AG10803 (cell line): ENCODE results near the gene MIPEP.

ENCODE experiments used
- DNase-seq: peaks from one replicate; pipeline ENCODE4 v3.0.0; 2010; ENCODE audit warnings: low read depth
- H3K4me3 ChIP-seq: 2 replicates; pipeline ENCODE4 v1.5.1; 2011; ENCODE audit warnings: mild to moderate bottlenecking, low read length, control low read depth
- TF ChIP-seq, protein P1 (sequence below): conservative IDR thresholded peaks from 2 replicates; pipeline ENCODE4 v1.5.1; 2011; ENCODE audit warnings: mild to moderate bottlenecking, low read length, control low read depth, inconsistent platforms

MIPEP gene

DNA sequence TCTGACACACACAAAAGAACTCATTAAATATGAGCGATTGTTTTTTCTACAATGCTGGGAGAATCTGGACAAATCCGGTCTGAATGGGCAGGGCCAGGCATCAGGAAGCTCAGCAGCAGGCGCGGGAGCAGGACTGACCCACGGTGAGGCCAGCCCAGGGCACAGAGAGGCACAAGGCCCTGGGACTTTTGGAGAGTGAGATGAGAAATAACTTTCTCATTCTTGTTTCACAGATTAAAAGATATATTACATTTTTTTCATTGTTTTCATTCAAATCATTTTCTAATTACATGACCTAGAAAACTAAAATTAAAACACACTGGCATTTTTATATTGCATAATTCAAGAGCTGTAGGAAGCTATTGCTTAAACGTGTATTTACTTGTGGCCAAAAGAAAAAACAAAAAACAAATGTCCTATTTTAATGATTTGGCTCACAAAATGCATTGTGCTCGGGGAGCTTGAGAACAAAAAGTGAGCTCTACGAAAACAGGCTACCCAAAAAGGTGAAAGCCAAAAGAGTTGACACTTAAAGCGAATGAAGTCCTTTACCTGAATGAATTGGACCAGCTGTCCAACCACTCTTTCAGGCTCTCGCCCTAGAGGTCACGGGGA lies 185.8 kb downstream of the MIPEP start:
- TF ChIP-seq, protein P1, sequence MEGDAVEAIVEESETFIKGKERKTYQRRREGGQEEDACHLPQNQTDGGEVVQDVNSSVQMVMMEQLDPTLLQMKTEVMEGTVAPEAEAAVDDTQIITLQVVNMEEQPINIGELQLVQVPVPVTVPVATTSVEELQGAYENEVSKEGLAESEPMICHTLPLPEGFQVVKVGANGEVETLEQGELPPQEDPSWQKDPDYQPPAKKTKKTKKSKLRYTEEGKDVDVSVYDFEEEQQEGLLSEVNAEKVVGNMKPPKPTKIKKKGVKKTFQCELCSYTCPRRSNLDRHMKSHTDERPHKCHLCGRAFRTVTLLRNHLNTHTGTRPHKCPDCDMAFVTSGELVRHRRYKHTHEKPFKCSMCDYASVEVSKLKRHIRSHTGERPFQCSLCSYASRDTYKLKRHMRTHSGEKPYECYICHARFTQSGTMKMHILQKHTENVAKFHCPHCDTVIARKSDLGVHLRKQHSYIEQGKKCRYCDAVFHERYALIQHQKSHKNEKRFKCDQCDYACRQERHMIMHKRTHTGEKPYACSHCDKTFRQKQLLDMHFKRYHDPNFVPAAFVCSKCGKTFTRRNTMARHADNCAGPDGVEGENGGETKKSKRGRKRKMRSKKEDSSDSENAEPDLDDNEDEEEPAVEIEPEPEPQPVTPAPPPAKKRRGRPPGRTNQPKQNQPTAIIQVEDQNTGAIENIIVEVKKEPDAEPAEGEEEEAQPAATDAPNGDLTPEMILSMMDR, result no peak
- peak; percentile 87 for DNase-seq
- H3K4me3 ChIP-seq, result no peak overlapping the region

DNA sequence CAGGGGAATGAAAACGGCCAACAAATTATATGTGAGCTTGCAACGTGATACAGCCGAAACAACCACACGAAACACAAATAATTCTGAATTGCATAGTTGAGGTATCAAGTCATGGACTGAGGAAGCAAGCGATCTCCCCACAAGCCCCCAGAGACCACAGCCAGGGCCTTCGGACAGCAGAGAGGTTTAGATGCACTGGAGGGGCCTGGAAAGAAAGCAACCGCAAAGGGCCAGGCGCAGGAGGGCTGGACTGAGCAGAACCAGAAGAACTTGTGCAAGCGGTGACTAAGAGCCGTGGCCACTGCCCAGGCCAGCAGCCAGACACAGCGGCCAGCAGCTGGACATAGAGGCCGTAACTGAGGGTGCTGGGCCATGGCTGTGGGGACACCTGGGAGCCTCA lies 187.6 kb downstream of the MIPEP start:
- TF ChIP-seq, protein P1, result no peak
- no peak overlapping the region for H3K4me3 ChIP-seq
- DNase-seq, result peak; percentile 90

DNA sequence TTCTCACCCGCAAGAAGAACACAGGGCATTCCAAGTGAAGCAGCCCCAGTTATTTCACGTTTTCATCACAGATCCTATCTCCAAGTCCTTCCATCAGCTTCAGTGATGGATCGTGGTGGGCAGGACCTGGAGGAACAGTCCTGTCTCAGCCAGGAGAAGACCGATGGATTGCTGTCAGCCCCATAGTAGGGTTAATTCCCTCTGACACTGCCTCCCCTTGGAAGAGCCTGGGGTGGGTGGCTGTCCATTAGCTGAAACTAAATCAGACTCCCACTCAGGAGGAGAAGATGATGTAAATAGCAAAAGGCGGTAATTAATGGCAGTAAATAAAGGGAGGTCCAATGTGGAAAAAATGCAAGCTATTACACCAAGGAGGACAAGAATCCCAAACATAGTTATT lies 188.0 kb downstream of the MIPEP start:
- DNase-seq, result no peak
- TF ChIP-seq, protein P1, result no peak

DNA sequence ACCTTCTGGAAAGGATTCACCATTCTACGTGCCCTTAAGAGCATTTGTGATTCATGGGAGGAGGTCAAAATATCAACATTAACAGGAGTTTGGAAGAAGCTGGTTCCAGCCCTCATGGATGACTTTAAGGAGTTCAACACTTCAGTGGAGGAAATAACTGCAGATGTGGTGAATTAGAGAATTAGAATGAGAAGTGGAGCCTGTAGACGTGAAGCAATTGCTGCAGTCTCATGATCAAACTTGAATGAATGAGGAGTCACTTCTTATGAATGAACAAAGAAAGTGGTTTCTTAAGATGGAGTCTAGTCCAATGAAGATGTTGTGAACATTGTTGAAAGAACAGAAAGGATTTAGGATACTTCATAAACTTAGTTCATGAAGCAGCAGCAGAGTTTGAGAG lies 189.9 kb downstream of the MIPEP start:
- no peak overlapping the region for H3K4me3 ChIP-seq
- TF ChIP-seq, protein P1, result no peak
- peak; percentile 35 for DNase-seq

More for the DNA sequence above, 188.0 kb downstream of the MIPEP start:
- H3K4me3 ChIP-seq, result no peak overlapping the region

DNA sequence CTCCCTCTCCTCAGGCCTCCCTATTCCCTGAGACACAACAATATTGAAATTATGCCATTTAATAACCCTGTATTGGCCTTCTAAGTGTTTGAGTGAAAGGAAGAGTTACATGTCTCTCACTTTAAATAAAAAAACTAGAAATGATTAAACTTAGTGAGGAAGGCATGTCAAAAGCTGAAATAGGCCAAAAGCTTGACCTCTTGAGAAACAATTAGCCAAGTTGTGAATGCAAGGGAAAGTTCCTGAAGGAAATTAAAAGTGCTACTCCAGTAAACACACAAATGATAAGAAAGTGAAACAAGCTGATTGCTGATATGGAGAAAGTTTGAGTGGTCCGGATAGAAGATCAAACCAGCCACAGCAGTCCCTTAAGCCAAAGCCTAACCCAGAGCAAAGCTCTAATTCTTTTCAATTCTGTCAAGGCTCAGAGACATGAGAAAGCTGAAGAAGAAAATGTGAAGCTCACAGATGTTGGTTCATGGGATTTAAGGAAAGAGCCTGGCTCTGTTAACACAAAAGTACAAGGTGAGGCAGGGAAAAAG lies 191.4 kb downstream of the MIPEP start:
- TF ChIP-seq, protein P1, result no peak
- DNase-seq, result no peak
- H3K4me3 ChIP-seq, result no peak overlapping the region

DNA sequence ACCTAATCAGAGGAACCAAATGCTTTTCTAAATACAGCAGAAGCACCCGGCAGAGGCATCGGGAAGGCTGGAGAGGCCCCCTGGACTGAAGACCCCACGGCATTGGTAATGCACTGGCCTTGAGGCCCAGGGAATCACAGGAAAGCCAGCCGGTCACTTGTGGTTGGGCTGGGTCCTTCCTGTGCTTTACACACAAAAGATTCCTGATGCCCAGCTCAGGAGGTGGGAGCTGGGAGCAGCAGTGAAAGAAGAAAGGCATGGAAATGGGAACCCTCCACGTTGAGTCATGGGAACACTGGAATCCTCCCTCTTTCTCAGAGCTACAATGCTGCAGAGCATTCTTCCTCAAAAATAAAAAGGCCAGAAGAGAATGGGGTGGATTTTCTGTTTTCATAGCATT lies 192.6 kb downstream of the MIPEP start:
- TF ChIP-seq, protein P1, result no peak
- H3K4me3 ChIP-seq, result no peak overlapping the region
- DNase-seq, result no peak

DNA sequence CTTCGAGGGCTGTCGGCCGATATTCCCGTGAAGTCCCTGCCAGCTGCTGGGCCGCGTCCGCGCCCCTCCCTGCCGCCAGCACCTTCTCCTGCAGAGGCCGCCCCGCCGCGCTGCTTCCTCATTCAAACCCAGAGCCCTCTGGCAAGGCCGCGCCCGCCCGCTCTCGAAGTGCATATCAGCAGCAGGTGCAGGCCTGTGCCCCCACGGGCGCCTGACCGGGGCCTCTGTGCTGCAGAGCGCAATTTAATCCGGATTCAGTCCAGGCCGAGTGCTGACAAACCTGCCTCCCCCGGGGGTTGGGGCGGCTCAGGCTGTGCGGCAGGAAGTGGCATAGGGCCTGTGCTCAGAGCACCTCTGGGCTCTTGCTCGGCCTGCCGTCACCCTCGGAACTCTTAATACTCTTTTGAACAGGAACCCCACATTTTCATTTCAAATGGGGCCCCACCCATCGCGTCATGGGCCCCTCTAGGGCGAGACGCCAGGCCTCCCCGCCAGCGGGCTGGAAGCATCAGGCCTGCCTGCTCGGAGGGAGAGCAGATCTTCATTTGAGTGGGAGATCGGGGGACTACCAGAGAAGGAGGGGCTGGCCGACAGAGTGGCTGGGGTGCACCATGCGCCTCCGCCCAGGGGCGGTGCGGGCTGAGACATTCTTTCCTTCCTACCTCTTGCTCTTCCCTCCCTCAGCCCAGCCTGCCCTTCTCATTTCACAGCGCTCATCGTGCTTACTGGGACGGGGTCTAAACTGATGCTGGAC lies 193.3 kb downstream of the MIPEP start:
- no peak for DNase-seq

More for the DNA sequence above, 193.3 kb downstream of the MIPEP start:
- TF ChIP-seq, protein P1, result no peak
- no peak overlapping the region for H3K4me3 ChIP-seq
